GM23338 (cell line): ENCODE data around the gene CDC42BPA. TPM values are rescaled to one million over a fixed set of nuclear protein-coding genes. Genes with fewer than 3 reads are reported as not detected.

Experiments
- ATAC-seq: fragments of 200-7000 bp; cut with Tn5 transposase; 3 replicates; pipeline ENCODE4 v1.9.1; 2020
- DNase-seq: peaks from one replicate; pipeline ENCODE4 v3.0.0-alpha.2; 2015; ENCODE audit warnings: low spot score
- H2AFZ ChIP-seq: fragments of 200-600 bp; sonication (generic); 2 replicates; pipeline ENCODE4 v1.8.0; 2016; ENCODE audit warnings: antibody characterized with exemption, mild to moderate bottlenecking, moderate library complexity
- H3F3A ChIP-seq: fragments of 200-600 bp; sonication (generic); replicated peaks from 2 replicates; pipeline ENCODE4 v1.8.0; 2017; ENCODE audit warnings: antibody characterized with exemption, mixed run types, low read depth
- H3K27ac ChIP-seq: fragments of 200-600 bp; sonication (generic); 2 replicates; pipeline ENCODE4 v1.6.1; 2016; ENCODE audit warnings: low read depth
- H3K27me3 ChIP-seq: fragments of 200-600 bp; sonication (generic); 2 replicates; pipeline ENCODE4 v1.8.0; 2016; ENCODE audit warnings: mild to moderate bottlenecking, mixed run types, moderate library complexity; ENCODE audit not compliant: insufficient read depth
- H3K36me3 ChIP-seq: fragments of 200-600 bp; sonication (generic); 2 replicates; pipeline ENCODE4 v1.8.0; 2016; ENCODE audit warnings: mild to moderate bottlenecking; ENCODE audit not compliant: insufficient read depth
- H3K4me1 ChIP-seq: fragments of 200-600 bp; sonication (generic); 2 replicates; pipeline ENCODE4 v1.8.0; 2016; ENCODE audit warnings: mild to moderate bottlenecking, moderate library complexity; ENCODE audit not compliant: insufficient read depth
- H3K4me2 ChIP-seq: fragments of 200-600 bp; sonication (generic); 2 replicates; pipeline ENCODE4 v1.7.1; 2017; ENCODE audit warnings: mixed run types
- H3K4me3 ChIP-seq: fragments of 200-600 bp; sonication (generic); 2 replicates; pipeline ENCODE4 v1.6.1; 2016; ENCODE audit warnings: mixed run types
- H3K79me2 ChIP-seq: fragments of 200-600 bp; sonication (generic); replicated peaks from 2 replicates; pipeline ENCODE4 v1.8.0; 2017; ENCODE audit warnings: mild to moderate bottlenecking; ENCODE audit not compliant: insufficient read depth
- H3K9me2 ChIP-seq: fragments of 200-600 bp; sonication (generic); 2 replicates; pipeline ENCODE4 v1.8.0; 2017; ENCODE audit not compliant: insufficient read depth
- H4K20me1 ChIP-seq: fragments of 200-600 bp; sonication (generic); replicated peaks from 2 replicates; pipeline ENCODE4 v1.8.0; 2017; ENCODE audit warnings: mild to moderate bottlenecking; ENCODE audit not compliant: insufficient read depth
- H3K27ac Mint-ChIP-seq: 2 replicates; pipeline ENCODE4 v1.8.0; 2020; ENCODE audit warnings: inconsistent platforms, mild to moderate bottlenecking, moderate library complexity, mixed read lengths
- H3K27me3 Mint-ChIP-seq: 3 replicates; pipeline ENCODE4 v1.8.0; 2022; ENCODE audit warnings: low read depth, mild to moderate bottlenecking, moderate library complexity, mixed read lengths, inconsistent platforms; ENCODE audit not compliant: insufficient read depth, poor library complexity
- H3K36me3 Mint-ChIP-seq: 3 replicates; pipeline ENCODE4 v1.8.0; 2021; ENCODE audit warnings: low read depth, mild to moderate bottlenecking, inconsistent platforms, moderate library complexity, mixed read lengths
- H3K4me1 Mint-ChIP-seq: 3 replicates; pipeline ENCODE4 v1.8.0; 2020; ENCODE audit warnings: mild to moderate bottlenecking, inconsistent platforms, mixed read lengths
- H3K4me3 Mint-ChIP-seq: 3 replicates; pipeline ENCODE4 v1.8.0; 2021; ENCODE audit warnings: moderate library complexity, mild to moderate bottlenecking, inconsistent platforms, mixed read lengths
- H3K9me3 Mint-ChIP-seq: 3 replicates; pipeline ENCODE4 v1.8.0; 2020; ENCODE audit warnings: moderate library complexity, mild to moderate bottlenecking, inconsistent platforms, mixed read lengths
- EZH2phosphoT487 ChIP-seq: fragments of 200-600 bp; sonication (generic); IDR thresholded peaks from one replicate; pipeline ENCODE4 v1.8.1; 2018; ENCODE audit warnings: antibody characterized with exemption; ENCODE audit not compliant: unreplicated experiment
- JUNB ChIP-seq: IDR thresholded peaks from one replicate; pipeline ENCODE4 v1.6.1; 2016; ENCODE audit warnings: antibody characterized with exemption; ENCODE audit not compliant: unreplicated experiment
- POLR2AphosphoS5 ChIP-seq: IDR thresholded peaks from 2 replicates; pipeline ENCODE4 v1.6.1; 2016; ENCODE audit warnings: antibody characterized with exemption, low read depth
- ZNF114 ChIP-seq: fragments of 250-450 bp; sonication (Bioruptor Pico); IDR thresholded peaks from 2 replicates; pipeline ENCODE4 v1.5.0; 2020; ENCODE audit warnings: mild to moderate bottlenecking, moderate library complexity
- polyA plus RNA-seq: library from polyadenylated mRNA; unstranded; fragments of >200 nt; fragmentation: Nextera tagmentation; extraction: Ambion mirVana; gene quantifications from 2 replicates; pipeline ENCODE4 v1.2.1, GENCODE V29; 2016
- total RNA-seq: library from RNA; depleted of rRNA; stranded (reverse); fragments of >200 nt; shearing (Covaris generic); gene quantifications from 2 replicates; pipeline ENCODE4 v1.2.3, GENCODE V29; 2014
- TF ChIP-seq, protein P1 (sequence below): IDR thresholded peaks from one replicate; pipeline ENCODE4 v1.6.1; 2018; ENCODE audit warnings: antibody characterized with exemption; ENCODE audit not compliant: unreplicated experiment
- TF ChIP-seq, protein P2 (sequence below): IDR thresholded peaks from 2 replicates; pipeline ENCODE4 v1.6.1; 2016; ENCODE audit warnings: antibody characterized with exemption
- TF ChIP-seq, protein P3 (sequence below): fragments of 250-450 bp; sonication (Bioruptor Pico); IDR thresholded peaks from 2 replicates; pipeline ENCODE4 v1.5.0; 2020; ENCODE audit warnings: mild to moderate bottlenecking, moderate library complexity

CDC42BPA gene
- total and polyA plus RNA-seq, 2 experiments from 2014 or later = 17.7 to 40.1 TPM

DNA sequence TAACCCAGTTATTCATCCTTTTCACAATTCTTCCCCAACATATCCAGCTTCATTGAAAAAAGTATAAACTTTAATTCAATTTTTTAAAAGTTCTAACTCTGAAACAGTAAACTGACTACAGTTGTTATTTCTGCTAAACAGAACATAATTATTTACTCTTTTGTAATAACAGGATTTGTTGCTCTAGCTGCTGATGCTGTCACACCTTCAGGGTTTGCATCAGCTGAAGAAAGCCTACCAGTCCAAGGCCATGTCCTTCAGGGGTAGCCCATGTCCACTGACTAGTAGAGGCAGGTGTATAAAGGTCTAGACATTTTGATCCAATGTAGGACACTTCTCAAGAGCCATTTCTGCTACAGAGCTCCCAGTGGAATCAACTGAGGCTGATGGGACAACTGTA is 107.7 kb downstream of the CDC42BPA start:
- H3K27me3 Mint-ChIP-seq = peaks cover 2% of the 10 kb centered on the region
- DNase-seq (no peak), ATAC-seq (no peak)
- no peaks in the 10 kb centered on the region for H4K20me1 ChIP-seq
- no peak overlapping the region for H2AFZ ChIP-seq
- peaks cover 21% of the 10 kb centered on the region for H3K36me3 Mint-ChIP-seq
- TF ChIP-seq JUNB = no peak
- TF ChIP-seq, protein P1, sequence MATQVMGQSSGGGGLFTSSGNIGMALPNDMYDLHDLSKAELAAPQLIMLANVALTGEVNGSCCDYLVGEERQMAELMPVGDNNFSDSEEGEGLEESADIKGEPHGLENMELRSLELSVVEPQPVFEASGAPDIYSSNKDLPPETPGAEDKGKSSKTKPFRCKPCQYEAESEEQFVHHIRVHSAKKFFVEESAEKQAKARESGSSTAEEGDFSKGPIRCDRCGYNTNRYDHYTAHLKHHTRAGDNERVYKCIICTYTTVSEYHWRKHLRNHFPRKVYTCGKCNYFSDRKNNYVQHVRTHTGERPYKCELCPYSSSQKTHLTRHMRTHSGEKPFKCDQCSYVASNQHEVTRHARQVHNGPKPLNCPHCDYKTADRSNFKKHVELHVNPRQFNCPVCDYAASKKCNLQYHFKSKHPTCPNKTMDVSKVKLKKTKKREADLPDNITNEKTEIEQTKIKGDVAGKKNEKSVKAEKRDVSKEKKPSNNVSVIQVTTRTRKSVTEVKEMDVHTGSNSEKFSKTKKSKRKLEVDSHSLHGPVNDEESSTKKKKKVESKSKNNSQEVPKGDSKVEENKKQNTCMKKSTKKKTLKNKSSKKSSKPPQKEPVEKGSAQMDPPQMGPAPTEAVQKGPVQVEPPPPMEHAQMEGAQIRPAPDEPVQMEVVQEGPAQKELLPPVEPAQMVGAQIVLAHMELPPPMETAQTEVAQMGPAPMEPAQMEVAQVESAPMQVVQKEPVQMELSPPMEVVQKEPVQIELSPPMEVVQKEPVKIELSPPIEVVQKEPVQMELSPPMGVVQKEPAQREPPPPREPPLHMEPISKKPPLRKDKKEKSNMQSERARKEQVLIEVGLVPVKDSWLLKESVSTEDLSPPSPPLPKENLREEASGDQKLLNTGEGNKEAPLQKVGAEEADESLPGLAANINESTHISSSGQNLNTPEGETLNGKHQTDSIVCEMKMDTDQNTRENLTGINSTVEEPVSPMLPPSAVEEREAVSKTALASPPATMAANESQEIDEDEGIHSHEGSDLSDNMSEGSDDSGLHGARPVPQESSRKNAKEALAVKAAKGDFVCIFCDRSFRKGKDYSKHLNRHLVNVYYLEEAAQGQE = no peak
- no peak for TF ChIP-seq EZH2phosphoT487
- TF ChIP-seq POLR2AphosphoS5 = no peak
- TF ChIP-seq, protein P2, sequence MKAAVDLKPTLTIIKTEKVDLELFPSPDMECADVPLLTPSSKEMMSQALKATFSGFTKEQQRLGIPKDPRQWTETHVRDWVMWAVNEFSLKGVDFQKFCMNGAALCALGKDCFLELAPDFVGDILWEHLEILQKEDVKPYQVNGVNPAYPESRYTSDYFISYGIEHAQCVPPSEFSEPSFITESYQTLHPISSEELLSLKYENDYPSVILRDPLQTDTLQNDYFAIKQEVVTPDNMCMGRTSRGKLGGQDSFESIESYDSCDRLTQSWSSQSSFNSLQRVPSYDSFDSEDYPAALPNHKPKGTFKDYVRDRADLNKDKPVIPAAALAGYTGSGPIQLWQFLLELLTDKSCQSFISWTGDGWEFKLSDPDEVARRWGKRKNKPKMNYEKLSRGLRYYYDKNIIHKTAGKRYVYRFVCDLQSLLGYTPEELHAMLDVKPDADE = no peak
- no peak for TF ChIP-seq ZNF114 (CRISPR knock-in tag)
- H3K4me2 ChIP-seq = no peak overlapping the region
- no peak overlapping the region for H3K27ac Mint-ChIP-seq
- no peaks in the 10 kb centered on the region for H3K9me3 Mint-ChIP-seq
- no peaks in the 10 kb centered on the region for H3K4me1 ChIP-seq
- H3K4me1 Mint-ChIP-seq = peaks cover 2% of the 10 kb centered on the region; the same call in 1 of the 3 replicates
- no peaks in the 10 kb centered on the region for H3K27me3 ChIP-seq
- H3K9me2 ChIP-seq = no peaks in the 10 kb centered on the region
- no peaks in the 10 kb centered on the region for H3F3A ChIP-seq
- H3K27ac ChIP-seq = no peak overlapping the region
- no peak overlapping the region for H3K4me3 ChIP-seq
- H3K36me3 ChIP-seq = no peaks in the 10 kb centered on the region
- peaks cover 3% of the 10 kb centered on the region for H3K79me2 ChIP-seq
- no peak overlapping the region for H3K4me3 Mint-ChIP-seq

DNA sequence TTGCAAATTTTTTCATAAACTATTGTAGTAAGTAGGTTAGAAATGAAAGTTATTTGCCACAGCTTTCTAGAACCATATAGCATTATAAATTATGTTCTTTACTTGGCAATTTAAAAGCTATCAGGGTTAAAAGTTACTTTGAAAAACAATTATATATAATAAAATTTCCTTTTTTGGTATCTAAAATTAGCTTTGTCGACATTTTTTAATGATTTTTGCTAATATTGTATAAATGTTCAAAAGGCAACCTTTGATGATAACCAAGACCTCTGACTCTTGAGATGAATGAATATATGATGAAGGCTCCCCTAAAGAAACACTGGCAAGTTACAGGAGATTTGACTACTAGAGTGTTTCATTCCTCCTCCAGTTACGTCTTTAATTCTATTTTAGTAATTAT is 121.2 kb downstream of the CDC42BPA start:
- Histone ChIP-seq H3K4me1 (no peaks in the 10 kb centered on the region), H3K36me3 (no peaks in the 10 kb centered on the region), H3K9me2 (no peaks in the 10 kb centered on the region), H3K27ac (no peak overlapping the region), H4K20me1 (no peaks in the 10 kb centered on the region), H3K4me2 (no peak overlapping the region), H3K4me3 (no peak overlapping the region), H3K27me3 (no peaks in the 10 kb centered on the region), H3F3A (no peaks in the 10 kb centered on the region), H3K79me2 (no peaks in the 10 kb centered on the region), H2AFZ (no peak overlapping the region)
- H3K4me1 Mint-ChIP-seq = peaks cover 5% of the 10 kb centered on the region; the same call in 2 of the 3 replicates
- H3K27ac Mint-ChIP-seq = no peak overlapping the region
- DNase-seq = no peak
- H3K36me3 Mint-ChIP-seq = peaks cover 12% of the 10 kb centered on the region; the same call in 2 of the 3 replicates
- ATAC-seq = no peak
- no peaks in the 10 kb centered on the region for H3K9me3 Mint-ChIP-seq
- H3K4me3 Mint-ChIP-seq = no peak overlapping the region
- H3K27me3 Mint-ChIP-seq = no peaks in the 10 kb centered on the region
- no peak for TF ChIP-seq ZNF114 (CRISPR knock-in tag)
- TF ChIP-seq, protein P3, sequence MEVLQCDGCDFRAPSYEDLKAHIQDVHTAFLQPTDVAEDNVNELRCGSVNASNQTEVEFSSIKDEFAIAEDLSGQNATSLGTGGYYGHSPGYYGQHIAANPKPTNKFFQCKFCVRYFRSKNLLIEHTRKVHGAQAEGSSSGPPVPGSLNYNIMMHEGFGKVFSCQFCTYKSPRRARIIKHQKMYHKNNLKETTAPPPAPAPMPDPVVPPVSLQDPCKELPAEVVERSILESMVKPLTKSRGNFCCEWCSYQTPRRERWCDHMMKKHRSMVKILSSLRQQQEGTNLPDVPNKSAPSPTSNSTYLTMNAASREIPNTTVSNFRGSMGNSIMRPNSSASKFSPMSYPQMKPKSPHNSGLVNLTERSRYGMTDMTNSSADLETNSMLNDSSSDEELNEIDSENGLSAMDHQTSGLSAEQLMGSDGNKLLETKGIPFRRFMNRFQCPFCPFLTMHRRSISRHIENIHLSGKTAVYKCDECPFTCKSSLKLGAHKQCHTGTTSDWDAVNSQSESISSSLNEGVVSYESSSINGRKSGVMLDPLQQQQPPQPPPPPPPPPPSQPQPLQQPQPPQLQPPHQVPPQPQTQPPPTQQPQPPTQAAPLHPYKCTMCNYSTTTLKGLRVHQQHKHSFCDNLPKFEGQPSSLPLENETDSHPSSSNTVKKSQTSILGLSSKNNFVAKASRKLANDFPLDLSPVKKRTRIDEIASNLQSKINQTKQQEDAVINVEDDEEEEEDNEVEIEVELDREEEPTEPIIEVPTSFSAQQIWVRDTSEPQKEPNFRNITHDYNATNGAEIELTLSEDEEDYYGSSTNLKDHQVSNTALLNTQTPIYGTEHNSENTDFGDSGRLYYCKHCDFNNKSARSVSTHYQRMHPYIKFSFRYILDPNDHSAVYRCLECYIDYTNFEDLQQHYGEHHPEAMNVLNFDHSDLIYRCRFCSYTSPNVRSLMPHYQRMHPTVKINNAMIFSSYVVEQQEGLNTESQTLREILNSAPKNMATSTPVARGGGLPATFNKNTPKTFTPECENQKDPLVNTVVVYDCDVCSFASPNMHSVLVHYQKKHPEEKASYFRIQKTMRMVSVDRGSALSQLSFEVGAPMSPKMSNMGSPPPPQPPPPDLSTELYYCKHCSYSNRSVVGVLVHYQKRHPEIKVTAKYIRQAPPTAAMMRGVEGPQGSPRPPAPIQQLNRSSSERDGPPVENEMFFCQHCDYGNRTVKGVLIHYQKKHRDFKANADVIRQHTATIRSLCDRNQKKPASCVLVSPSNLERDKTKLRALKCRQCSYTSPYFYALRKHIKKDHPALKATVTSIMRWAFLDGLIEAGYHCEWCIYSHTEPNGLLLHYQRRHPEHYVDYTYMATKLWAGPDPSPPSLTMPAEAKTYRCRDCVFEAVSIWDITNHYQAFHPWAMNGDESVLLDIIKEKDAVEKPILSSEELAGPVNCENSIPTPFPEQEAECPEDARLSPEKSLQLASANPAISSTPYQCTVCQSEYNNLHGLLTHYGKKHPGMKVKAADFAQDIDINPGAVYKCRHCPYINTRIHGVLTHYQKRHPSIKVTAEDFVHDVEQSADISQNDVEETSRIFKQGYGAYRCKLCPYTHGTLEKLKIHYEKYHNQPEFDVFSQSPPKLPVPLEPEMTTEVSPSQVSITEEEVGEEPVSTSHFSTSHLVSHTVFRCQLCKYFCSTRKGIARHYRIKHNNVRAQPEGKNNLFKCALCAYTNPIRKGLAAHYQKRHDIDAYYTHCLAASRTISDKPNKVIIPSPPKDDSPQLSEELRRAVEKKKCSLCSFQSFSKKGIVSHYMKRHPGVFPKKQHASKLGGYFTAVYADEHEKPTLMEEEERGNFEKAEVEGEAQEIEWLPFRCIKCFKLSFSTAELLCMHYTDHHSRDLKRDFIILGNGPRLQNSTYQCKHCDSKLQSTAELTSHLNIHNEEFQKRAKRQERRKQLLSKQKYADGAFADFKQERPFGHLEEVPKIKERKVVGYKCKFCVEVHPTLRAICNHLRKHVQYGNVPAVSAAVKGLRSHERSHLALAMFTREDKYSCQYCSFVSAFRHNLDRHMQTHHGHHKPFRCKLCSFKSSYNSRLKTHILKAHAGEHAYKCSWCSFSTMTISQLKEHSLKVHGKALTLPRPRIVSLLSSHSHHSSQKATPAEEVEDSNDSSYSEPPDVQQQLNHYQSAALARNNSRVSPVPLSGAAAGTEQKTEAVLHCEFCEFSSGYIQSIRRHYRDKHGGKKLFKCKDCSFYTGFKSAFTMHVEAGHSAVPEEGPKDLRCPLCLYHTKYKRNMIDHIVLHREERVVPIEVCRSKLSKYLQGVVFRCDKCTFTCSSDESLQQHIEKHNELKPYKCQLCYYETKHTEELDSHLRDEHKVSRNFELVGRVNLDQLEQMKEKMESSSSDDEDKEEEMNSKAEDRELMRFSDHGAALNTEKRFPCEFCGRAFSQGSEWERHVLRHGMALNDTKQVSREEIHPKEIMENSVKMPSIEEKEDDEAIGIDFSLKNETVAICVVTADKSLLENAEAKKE (CRISPR knock-in tag) = no peak
- TF ChIP-seq, protein P2 = no peak
